GM23338 (cell line): ENCODE data around the gene DMBX1.

Source experiments
- CTCF ChIP-seq, 2 experiments: fragments of 200-600 bp in 1 of 2; sonication (generic) in 1 of 2; conservative IDR thresholded peaks; 2 replicates each; pipeline versions ENCODE4 v1.5.1 to v1.6.1; 2016 to 2017; ENCODE audit warnings: antibody characterized with exemption in 2 of 2, low read depth in 2 of 2, mild to moderate bottlenecking in 2 of 2, moderate library complexity in 1 of 2
- ETS1 ChIP-seq: IDR thresholded peaks from 2 replicates; pipeline ENCODE4 v1.6.1; 2016; ENCODE audit warnings: antibody characterized with exemption
- EZH2 ChIP-seq: fragments of 200-600 bp; sonication (generic); IDR thresholded peaks from one replicate; pipeline ENCODE4 v1.8.0; 2017; ENCODE audit warnings: antibody characterized with exemption, mild to moderate bottlenecking, low read depth; ENCODE audit not compliant: unreplicated experiment
- NANOG ChIP-seq: IDR thresholded peaks from 2 replicates; pipeline ENCODE4 v1.6.1; 2016; ENCODE audit warnings: antibody characterized with exemption, borderline replicate concordance

- no peak for TF ChIP-seq CTCF (conservative IDR thresholded peaks at IDR 0.05; ENCODE audit: low read depth in 2 of 2)
- TF ChIP-seq ETS1: no peak
- no peak for TF ChIP-seq NANOG
- TF ChIP-seq EZH2: no peak
Observed at GRCh38 chr1:46481961-46482360, 7.7 kb upstream of the DMBX1 start.
